GM19099 (cell line): ENCODE data around the gene PCGF5.

Experiments used
- POLR2A ChIP-seq: IDR thresholded peaks from 3 replicates; pipeline ENCODE4 v1.6.1; 2011; ENCODE audit warnings: low read depth; ENCODE audit not compliant: insufficient read length; ENCODE audit errors: extremely low read depth

Gene PCGF5

DNA sequence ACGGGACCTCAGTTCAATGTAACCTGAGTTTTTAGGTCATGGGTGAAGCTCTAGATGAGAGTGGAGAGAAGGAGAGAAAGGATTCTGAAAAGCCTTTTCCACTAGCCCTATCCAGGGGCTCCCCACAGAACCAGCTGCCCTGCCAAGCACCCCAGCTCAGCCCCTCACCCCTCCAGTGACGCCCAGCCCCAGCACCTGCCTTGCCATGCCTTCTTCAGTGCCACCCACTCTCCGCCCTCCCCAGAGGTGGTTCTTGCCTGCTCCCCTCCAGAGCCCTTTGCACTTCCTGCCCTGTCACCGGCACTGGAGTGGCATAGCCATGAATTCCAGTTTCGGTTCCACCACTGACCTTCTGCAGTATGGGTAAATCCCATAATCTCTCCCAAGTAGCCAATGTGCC, 70.1 kb downstream of the PCGF5 start:
- no peak for TF ChIP-seq POLR2A

GRCh38 chr10:91294134-91294906, 73.9 kb downstream of the PCGF5 start:
- TF ChIP-seq POLR2A = no peak

GRCh38 chr10:91295346-91295745, 74.9 kb downstream of the PCGF5 start:
- no peak for TF ChIP-seq POLR2A

DNA sequence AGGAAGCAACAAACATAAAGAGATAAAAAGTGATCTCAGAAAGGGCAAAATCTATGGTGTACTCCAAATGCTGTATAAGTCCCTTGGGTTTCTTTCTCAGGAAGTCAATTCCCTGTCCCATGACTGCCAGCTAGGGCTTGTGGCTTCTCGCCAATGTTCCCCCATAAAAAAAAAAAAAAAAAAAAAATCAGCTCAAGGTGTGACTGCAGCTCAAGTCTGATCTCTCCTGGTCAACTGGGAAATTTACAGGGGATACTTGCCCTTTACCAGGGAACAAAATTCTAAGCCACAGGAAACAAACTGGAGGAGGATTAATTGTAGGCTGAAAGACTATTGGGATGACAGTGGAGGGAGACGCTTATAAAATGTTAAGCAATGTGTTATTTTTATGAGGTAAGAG, 76.0 kb downstream of the PCGF5 start:
- no peak for TF ChIP-seq POLR2A

DNA sequence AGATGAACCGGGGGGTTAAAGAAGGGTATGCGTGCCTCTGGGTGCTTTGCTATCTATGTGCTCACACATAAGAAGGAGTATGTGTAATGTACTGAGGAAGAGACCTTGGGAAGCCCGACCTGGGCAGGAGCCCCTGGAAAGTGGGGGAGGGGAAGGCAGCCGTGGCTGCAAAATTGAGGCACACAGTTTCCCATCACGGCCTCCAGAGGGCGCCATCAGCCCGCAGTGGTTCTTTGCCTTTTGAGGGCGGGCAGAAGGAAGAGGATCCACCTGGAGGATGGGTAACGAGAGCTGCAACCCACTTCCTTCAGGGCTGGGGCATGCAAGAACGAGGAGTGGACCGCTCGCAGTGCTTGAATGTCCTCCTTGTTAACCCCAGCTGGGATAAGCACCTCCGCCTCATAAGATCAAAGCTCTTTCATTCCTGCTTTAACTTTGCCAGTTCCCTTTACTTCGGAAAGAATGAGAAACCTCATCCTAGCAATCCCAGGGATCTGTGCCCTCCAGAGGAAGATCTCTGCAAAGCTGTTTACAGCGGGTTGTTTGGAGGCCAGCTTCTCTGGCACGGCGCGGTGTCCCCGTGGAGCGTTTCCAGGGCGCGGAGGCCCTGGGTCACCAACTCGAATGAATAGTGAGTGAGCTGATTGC, 77.9 kb downstream of the PCGF5 start:
- no peak for TF ChIP-seq POLR2A

- no peak for TF ChIP-seq POLR2A
These were observed 79.6 kb downstream of the PCGF5 start for GRCh38 chr10:91299999-91300575.

DNA sequence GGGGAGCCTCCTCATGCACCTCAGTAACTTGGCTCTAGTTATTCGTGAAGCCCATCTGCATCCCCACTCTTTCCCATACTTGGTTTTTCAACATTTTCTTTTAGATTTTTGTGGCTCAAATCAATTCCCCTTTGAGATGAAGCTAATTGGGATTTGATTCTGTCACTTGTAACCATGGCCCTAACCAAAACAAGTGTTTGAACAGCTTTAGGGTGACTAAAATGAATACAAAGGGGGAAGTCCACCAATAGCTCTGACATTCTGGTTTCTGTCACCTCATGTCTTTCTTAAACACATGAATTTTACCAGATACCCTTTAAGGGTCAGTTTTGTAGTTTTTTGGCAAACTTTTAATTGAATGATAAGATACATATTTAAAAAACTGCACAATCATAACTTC, 87.0 kb downstream of the PCGF5 start:
- no peak for TF ChIP-seq POLR2A

GRCh38 chr10:91309711-91310110, 89.2 kb downstream of the PCGF5 start:
- TF ChIP-seq POLR2A = no peak

- no peak for TF ChIP-seq POLR2A
These were observed 91.3 kb downstream of the PCGF5 start for GRCh38 chr10:91311601-91312381.

DNA sequence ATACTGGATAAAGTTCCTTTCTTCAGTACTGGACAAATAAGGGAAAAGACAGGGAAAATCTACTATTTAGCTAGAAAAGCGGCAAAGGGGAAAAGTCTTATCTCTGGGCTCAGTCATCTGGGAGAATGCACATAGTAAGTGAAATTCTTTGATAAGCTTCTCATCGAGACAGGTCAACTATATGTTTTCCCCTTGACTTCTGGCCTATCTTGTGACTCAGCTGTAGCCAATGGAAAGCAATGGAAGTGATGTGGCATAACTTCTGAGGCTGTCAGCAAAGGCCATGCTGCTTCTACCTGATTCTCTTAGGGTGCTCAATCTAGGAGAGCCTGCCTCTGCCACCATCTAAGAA, 91.9 kb downstream of the PCGF5 start:
- no peak for TF ChIP-seq POLR2A

- TF ChIP-seq POLR2A = no peak
These were observed 93.5 kb downstream of the PCGF5 start for GRCh38 chr10:91313796-91314485.

GRCh38 chr10:91316486-91316885, 96.0 kb downstream of the PCGF5 start:
- no peak for TF ChIP-seq POLR2A

- TF ChIP-seq POLR2A = no peak
These were observed 97.1 kb downstream of the PCGF5 start for GRCh38 chr10:91317541-91317940.

- TF ChIP-seq POLR2A = no peak
These were observed 98.9 kb downstream of the PCGF5 start for GRCh38 chr10:91319336-91319735.
